Activated CD8-positive, alpha-beta memory T cell treated with anti-CD3 and anti-CD28 coated beads for 36 hours (primary cell): ENCODE data around the gene HECW1. TPM values are rescaled to one million over a fixed set of nuclear protein-coding genes. Genes with fewer than 3 reads are reported as not detected.
"Not testable (repeated sequence)": the region's sequence is repeated elsewhere in the genome, so short reads cannot be mapped to it uniquely, and the experiment has no call there.

Source experiments
- CTCF ChIA-PET: fragments of 350-600 bp; sonication (Branson Sonifier 250); formaldehyde crosslinking; loops from one replicate; lab custom pipeline; 2021; ENCODE audit warnings: antibody characterized with exemption; lab: Charles Lee
- POLR2A ChIA-PET: fragments of 350-600 bp; sonication (Branson Sonifier 250); formaldehyde crosslinking; loops from one replicate; lab custom pipeline; 2021; ENCODE audit warnings: antibody characterized with exemption; lab: Charles Lee
- total RNA-seq, 2 experiments: library from RNA; stranded (reverse); gene quantifications; one replicate each; pipeline ENCODE4 v1.2.3, GENCODE V29; 2021

Gene HECW1
- total RNA-seq, 2 experiments from 2014 or later: not detected

- CTCF ChIA-PET: no interaction called here
- POLR2A ChIA-PET: no interaction called here
Observed at GRCh38 chr7:43467406-43467805, 355.0 kb downstream of the HECW1 start.

DNA sequence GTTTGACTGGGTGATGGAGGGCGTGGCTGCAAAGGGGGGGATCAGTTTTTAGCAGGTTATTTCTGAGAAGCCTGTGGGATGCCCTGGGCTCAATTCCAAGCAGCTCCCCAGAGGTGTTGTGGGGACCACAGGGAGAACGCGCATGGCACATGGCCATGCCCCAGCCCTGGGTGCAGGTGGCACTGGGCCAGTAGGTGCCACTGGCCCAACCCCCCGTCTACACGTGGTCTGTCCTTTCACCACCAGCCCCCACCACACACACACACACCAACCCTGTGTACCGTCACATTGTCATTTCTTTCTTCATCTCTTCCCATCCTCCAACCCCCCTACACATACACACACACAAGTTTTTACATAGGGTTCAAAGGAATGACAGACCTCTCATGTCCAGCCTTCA lies 355.4 kb downstream of the HECW1 start:
- ChIA-PET CTCF (interaction anchor here (0.9 kb wide), 1 partner anchor 115 kb away, joined by 3 read pairs; the partner anchor contains the start of gene STK17A), POLR2A (no interaction called here)

- POLR2A ChIA-PET: no interaction called here
- CTCF ChIA-PET: interaction anchor here (1.1 kb wide), 1 partner anchor 12 kb away, joined by 4 read pairs; no protein-coding TSS in a partner anchor
Observed at GRCh38 chr7:43469051-43469450, 356.6 kb downstream of the HECW1 start.

DNA sequence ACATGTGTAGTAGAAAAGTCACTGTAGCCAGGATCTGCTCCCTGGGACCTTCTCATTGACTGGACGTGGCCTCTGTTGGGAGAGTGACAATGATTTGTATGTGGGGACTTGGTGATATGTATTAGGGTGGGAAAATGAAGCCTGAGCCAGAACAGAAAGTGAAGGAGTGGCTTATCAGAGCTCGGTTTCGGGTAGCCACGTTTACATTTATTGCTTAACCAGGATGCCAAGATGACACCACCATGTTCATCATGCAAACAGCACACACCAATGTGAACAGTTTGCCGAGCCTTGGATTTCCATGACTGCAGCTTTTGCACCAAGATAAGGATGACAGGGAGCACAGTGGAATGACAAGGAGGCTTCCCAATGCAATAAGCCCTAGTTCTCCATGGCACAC lies 357.7 kb downstream of the HECW1 start:
- ChIA-PET POLR2A (interaction anchor here (0.6 kb wide), 1 partner anchor 299 kb away, joined by 3 read pairs; no protein-coding TSS in a partner anchor), CTCF (interaction anchor here (1.1 kb wide), 1 partner anchor 13 kb away, joined by 4 read pairs; no protein-coding TSS in a partner anchor)

GRCh38 chr7:43475983-43476382 lies 363.5 kb downstream of the HECW1 start:
- CTCF ChIA-PET: no interaction called here
- POLR2A ChIA-PET: no interaction called here

DNA sequence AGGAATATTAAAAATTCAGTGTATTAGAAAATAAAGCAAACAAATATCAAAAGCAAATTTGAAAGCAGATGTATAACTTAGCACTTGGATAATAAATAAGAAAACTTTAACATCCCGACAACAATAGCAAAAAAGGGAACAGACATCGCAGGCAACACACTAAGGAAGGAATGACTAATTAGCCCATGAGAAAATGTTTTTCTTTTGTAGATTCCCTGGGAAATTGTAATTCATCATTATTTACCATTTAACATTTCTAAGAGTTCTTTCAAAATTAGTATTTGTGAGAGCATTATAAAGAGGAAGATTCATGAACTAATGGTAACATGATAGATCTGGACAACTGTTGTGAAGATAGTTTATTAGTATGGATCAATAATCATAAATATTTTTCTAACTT lies 364.4 kb downstream of the HECW1 start:
- ChIA-PET POLR2A (no interaction called here), CTCF (no interaction called here)

DNA sequence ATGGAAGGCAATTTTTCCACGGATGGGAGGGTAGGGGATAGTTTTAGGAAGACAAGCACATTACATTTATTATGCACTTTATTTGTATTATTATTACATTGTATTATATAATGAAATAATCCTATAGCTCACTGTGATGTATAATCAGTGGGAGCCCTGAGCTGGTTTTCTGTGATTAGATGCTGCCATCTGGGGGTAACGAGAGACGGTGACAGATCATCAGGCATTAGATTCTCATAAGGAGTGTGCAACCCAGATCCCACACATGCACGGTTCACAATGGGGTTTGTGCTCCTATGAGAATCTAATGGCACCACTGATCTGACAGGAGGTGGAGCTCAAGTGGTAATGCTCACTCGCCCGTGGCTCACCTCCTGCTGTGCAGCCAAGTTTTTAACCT lies 366.6 kb downstream of the HECW1 start:
- POLR2A ChIA-PET: no interaction called here
- CTCF ChIA-PET: no interaction called here

GRCh38 chr7:43479543-43479942 lies 367.1 kb downstream of the HECW1 start:
- POLR2A ChIA-PET: no interaction called here
- CTCF ChIA-PET: no interaction called here

DNA sequence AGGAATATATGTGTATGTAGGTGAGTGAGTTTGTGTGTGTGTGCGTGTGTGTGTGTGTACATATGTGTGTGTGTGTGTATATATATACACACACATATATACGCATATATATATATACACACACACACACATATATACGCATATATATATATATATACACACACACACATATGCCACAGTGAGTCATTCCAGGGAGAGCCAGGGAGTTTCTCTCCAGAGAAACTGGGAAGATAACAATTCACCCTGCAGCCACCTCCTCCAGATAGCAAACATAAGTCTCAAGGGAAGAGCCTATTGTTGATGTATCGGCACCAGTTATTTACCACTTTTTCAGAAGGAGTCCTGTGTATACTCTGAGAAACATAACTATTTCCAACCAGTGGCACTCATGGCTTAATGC lies 368.1 kb downstream of the HECW1 start:
- ChIA-PET CTCF (no interaction called here), POLR2A (no interaction called here)

DNA sequence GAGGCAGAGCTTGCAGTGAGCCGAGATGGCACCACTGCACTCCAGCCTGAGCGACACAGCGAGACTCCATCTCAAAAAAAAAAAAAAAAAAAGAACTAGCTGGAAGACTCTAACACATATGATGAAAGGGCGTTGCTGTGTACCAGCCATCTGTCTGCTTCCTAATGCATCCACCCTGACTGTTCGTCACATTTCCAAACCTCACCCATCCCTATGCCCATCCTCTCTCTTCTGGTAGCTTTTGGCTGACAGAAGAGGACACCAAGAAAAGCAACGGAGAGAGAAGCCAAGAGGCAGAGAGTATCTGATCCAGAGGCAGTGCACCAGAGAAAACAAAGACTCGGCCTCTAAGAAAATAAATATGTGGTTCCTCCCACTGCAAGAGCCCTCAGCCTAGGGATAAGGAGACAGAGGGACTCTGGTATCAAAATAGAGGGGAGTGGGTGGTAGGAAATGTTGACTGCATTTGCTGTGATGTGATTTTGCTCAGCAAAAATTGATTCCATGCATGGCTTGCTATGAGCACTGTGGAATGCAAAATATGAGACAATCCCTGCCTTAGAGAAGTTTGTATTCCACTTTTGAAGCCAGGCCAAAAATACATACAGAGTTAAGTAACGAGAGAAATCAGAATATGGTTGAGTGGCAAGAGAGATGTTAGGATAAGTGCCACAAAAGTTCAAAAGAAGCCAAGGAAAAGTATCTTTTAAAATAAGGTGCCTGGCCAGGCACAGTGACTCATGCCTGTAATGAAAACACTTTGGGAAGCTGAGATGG lies 369.6 kb downstream of the HECW1 start:
- ChIA-PET POLR2A (no interaction called here), CTCF (no interaction called here)

GRCh38 chr7:43482679-43483252 lies 370.3 kb downstream of the HECW1 start:
- ChIA-PET CTCF (no interaction called here), POLR2A (interaction anchor here (0.6 kb wide), 1 partner anchor 11 kb away, joined by 4 read pairs; no protein-coding TSS in a partner anchor)

GRCh38 chr7:43484678-43485395 lies 372.4 kb downstream of the HECW1 start:
- CTCF ChIA-PET: no interaction called here
- POLR2A ChIA-PET: no interaction called here

DNA sequence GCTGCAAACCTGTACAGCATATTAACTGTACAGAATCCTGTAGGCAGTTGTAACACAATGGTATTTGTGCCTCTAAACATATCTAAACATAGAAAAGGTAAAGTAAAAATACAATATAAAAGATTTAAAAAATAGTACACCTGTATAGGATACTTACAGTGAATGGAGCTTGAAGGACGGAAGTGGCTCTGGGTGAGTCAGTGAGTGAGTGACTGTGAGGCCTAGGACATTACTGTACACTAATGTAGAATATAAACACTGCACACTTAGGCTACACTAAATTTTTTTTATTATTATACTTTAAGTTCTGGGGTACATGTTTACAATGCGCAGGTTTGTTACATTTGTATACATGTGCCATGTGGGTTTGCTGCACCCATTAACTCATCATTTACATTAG lies 373.1 kb downstream of the HECW1 start:
- POLR2A ChIA-PET: no interaction called here
- CTCF ChIA-PET: no interaction called here

DNA sequence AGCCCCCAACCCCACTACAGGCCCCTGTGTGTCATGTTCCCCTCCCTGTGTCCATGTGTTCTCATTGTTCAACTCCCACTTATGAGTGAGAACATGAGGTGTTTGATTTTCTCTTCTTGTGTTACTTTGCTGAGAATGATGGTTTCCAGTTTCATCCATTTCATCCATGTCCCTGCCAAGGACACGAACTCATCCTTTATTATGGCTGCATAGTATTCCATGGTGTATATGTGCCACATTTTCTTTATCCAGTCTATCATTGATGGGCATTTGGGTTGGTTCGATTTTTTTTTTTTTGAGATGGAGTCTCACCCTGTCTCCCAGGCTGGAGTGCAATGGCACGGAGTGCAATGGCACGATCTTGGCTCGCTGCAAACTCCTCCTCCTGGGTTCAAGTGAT lies 373.6 kb downstream of the HECW1 start:
- POLR2A ChIA-PET, CTCF ChIA-PET: not testable (repeated sequence)

DNA sequence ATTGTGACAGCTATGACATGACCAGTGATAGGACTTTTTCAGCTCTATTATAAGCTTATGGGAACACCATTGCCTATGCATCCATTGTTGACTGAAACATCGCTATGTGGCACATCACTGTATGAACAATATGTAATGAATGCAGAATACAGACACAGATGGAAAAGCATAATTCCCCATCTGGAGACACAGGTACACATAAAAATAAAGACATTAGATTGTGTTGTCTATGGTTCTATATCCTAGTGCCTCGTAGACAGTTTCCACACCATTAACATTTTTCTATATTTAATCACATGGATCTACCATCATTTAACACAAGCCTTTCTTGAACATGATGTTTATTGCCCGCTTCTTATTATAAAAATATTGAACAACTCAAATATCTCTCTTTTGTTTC lies 374.2 kb downstream of the HECW1 start:
- ChIA-PET CTCF (no interaction called here), POLR2A (no interaction called here)

DNA sequence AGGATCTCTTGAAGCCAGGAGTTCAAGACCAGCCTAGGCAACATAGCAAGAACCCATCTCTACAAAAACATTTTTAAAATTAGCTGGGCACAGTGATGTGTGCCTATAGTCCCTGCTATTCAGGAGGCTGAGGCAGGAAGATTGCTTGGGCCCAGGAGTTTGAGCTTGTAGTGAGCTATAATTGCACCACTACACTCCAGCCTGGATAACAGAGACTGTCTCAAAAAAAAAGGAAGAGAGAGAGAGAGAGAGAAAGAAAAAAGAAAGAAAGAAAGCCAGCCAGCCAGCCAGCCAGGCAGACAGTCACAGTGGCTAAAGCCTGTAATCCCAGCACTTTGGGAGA lies 375.3 kb downstream of the HECW1 start:
- POLR2A ChIA-PET: no interaction called here
- CTCF ChIA-PET: no interaction called here

- ChIA-PET POLR2A (no interaction called here), CTCF (no interaction called here)
Observed at GRCh38 chr7:43489257-43489656, 376.8 kb downstream of the HECW1 start.

DNA sequence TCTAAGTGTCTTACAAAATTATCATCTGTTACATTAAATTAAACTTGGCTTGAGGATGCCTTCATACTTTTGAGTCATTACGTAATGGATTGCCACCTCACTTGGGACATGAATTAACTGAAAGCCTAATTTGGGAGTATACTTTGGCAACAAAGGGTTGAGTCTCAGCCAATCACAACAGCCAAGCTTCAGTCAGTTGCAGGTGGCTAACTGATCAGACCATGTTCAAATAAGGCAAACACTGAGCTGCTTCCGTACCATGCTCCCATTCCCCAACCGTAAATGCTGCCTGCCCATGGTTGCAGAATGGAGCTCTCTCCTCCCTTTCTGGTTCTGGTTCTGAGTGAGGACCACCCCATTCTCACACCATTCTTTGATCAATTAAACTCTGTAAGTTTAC lies 377.6 kb downstream of the HECW1 start:
- POLR2A ChIA-PET: no interaction called here
- CTCF ChIA-PET: no interaction called here

GRCh38 chr7:43491123-43491522 lies 378.7 kb downstream of the HECW1 start:
- CTCF ChIA-PET: interaction anchor here (0.6 kb wide), 1 partner anchor 37 kb away, joined by 3 read pairs; no protein-coding TSS in a partner anchor
- POLR2A ChIA-PET: no interaction called here

DNA sequence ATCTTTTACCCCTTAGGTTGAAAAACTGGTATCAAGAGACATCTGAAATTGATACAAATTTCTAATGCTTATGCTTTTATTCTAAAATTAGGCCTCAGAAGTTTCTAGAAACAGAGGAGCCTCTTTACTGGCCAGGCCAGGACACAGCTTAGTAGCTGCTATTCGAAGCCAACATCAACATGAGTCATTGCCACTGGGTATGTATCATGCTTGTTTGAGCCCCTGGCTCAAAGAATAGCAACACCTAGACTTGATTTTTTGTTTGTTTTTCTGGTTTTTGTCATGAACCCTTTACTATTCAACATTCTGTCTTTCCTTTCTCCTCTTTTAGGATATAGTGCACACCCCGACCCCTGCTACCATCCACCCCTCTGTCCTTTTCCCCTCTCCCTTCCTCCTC lies 379.5 kb downstream of the HECW1 start:
- ChIA-PET POLR2A (no interaction called here), CTCF (no interaction called here)
